Stomach (tissue), 9 donors: ENCODE data around the gene HES5. TPM values are rescaled to one million over a fixed set of nuclear protein-coding genes. Genes with fewer than 3 reads are reported as not detected.

Source experiments
- DNase-seq, 2 donors: peaks; one replicate each; pipeline versions ENCODE4 v3.0.0 to v3.0.0-alpha.2; 2013 to 2019
- H3K27ac ChIP-seq, 5 donors: fragments of 200-600 bp in 4 of 5; sonication (generic) in 4 of 5; one replicate each; pipeline ENCODE4 v1.5.1; 2013 to 2019; ENCODE audit warnings: mild to moderate bottlenecking in 1 of 5, moderate library complexity in 1 of 5
- H3K27me3 ChIP-seq, 3 donors: fragments of 200-600 bp; sonication (generic); one replicate each; pipeline ENCODE4 v1.5.1; 2017 to 2019; ENCODE audit warnings: mixed run types in 1 of 3
- H3K36me3 ChIP-seq, 4 donors: fragments of 200-600 bp; sonication (generic); 1 replicate in 3 of 4; 2 replicates in 1 of 4; pipeline ENCODE4 v1.5.1; 2016 to 2019
- H3K4me1 ChIP-seq, 4 donors: fragments of 200-600 bp; sonication (generic); one replicate each; pipeline ENCODE4 v1.5.1; 2016 to 2019
- H3K4me3 ChIP-seq, 4 donors: fragments of 200-600 bp; sonication (generic) in 3 of 4; one replicate each; pipeline ENCODE4 v1.5.1; 2016 to 2019; ENCODE audit warnings: mild to moderate bottlenecking in 1 of 4
- H3K9me3 ChIP-seq, 4 donors: fragments of 200-600 bp; sonication (generic); one replicate each; pipeline ENCODE4 v1.5.1; 2016 to 2019
- CTCF ChIP-seq, 7 experiments: fragments of 450-650 bp in 4 of 7; fragments of 200-600 bp in 3 of 7; sonication (generic) in 3 of 7; IDR thresholded peaks; one replicate each; pipeline ENCODE4 v1.5.1; 2016 to 2019; ENCODE audit warnings: antibody characterized with exemption in 7 of 7, control low read depth in 2 of 7, mild to moderate bottlenecking in 1 of 7
- EP300 ChIP-seq: sonication (generic); formaldehyde crosslinking; IDR thresholded peaks from one replicate; pipeline ENCODE4 v1.6.1; 2017; ENCODE audit warnings: antibody characterized with exemption
- POLR2A ChIP-seq, 4 donors: fragments of 450-650 bp; IDR thresholded peaks; one replicate each; pipeline ENCODE4 v1.6.1; 2016; ENCODE audit warnings: antibody characterized with exemption in 4 of 4, control low read depth in 2 of 4, mild to moderate bottlenecking in 1 of 4, moderate library complexity in 1 of 4
- POLR2AphosphoS5 ChIP-seq, 3 donors: sonication (generic); formaldehyde crosslinking; IDR thresholded peaks; one replicate each; pipeline ENCODE4 v1.6.1; 2016; ENCODE audit warnings: antibody characterized with exemption in 3 of 3
- WGBS, 5 donors: extraction: QIAGEN DNeasy Blood & Tissue Kit in 3 of 5; methylation state at CpG; one replicate each; pipeline versions ENCODE4 v1.1.5 to v1.1.7; 2013 to 2018; 5-methylcytosine and 5-hydroxymethylcytosine counted together
- intact Hi-C: fragments of 100-400 bp; cut with DNase I; formaldehyde crosslinking; loops from one replicate; pipeline ENCODE4 v1.15.1; 2023; ENCODE audit warnings: low total_unique reads
- polyA plus RNA-seq, 3 donors: library from polyadenylated mRNA; stranded (reverse); fragments of 200-250 nt; gene quantifications; one replicate each; pipeline ENCODE4 v1.2.3, GENCODE V29; 2013
- total RNA-seq, 5 donors: library from RNA; depleted of rRNA; stranded (reverse); fragments of >200 nt; gene quantifications; one replicate each; pipeline versions ENCODE4 v1.1.0 to v1.2.3, GENCODE V29; 2014 to 2016
- donor health status: healthy with polysubstance abuse.
- donor health status: Bipolar disorder and iron deficiency.
- donor health status: healthy.

Gene HES5
- total and polyA plus RNA-seq, 8 donors: 0.25 to 9.6 TPM; not detected in 6

DNA sequence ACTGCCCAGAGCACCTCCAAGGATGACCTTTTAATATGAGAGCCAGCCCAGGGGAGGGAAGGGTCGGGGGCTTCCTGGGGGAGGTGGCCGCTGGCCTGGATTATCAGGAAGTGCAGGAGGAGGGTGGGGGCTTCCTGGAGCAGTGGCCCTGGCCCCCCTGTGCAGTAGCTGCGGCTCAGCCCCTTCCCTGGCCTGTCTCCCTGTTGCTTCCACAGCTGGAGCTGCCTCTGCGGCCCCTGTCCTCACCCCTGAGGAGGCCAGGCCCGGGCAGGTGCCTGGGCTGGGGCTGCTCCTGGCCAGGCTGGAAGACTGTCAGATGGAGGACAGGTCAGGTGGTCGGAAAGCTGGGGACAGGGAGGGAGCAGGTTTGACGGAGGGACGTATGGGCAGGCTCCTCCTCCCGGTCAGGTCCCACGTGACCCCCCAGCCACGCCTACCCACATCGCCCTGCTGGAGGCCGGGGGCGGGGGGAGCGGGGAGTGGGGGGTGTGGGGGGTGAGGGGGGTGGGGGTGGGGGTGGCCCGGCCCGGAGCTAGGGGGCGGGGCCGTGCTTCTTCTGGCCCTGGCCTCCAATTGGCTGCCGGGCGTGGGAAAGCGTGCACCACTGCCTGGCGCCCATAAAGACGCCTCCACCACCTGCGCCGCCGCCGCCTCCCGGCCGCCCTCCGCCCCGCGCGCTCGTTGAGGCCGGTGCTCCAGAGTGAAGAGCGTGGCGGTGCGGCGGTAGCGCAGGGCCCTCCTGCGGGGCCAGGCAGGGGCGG, 15.9 kb upstream of the HES5 start:
- Histone ChIP-seq H3K27ac (peak overlapping the region; percentile 92 to 98 (median 97)), H3K4me3 (peak overlapping the region; percentile 52 to 67 (median 54)), H3K36me3 (no peaks in the 10 kb centered on the region), H3K27me3 (peaks cover 0 to 49% (median 2%) of the 10 kb centered on the region in 3 donors), H3K9me3 (no peaks in the 10 kb centered on the region), H3K4me1 (peaks cover 58 to 83% (median 73%) of the 10 kb centered on the region in 4 donors)
- DNase-seq: peak; percentile 94 to 96
- intact Hi-C loops: loop anchor here (10.0 kb wide), 1 partner anchor 99 kb away; no protein-coding TSS in a partner anchor
- 2 to 6% (median 4%) methylated on average over 28 to 42 of the region's 43 CpGs for WGBS, 5 donors
- TF ChIP-seq CTCF (IDR thresholded peaks at IDR 0.05) (no peak), POLR2AphosphoS5 (IDR thresholded peaks at IDR 0.05) (peak in 2 of 3 donors; percentile 78 to 83), POLR2A (IDR thresholded peaks at IDR 0.05) (no peak)

GRCh38 chr1:2544875-2545640, 15.0 kb upstream of the HES5 start:
- peak overlapping the region; percentile 80 to 98 (median 97) for H3K27ac ChIP-seq
- TF ChIP-seq POLR2AphosphoS5 (IDR thresholded peaks at IDR 0.05) (no peak), CTCF (IDR thresholded peaks at IDR 0.05) (no peak), POLR2A (IDR thresholded peaks at IDR 0.05) (no peak), EP300 (no peak)
- H3K4me1 ChIP-seq: peaks cover 63 to 83% (median 75%) of the 10 kb centered on the region in 4 donors
- peaks cover 0 to 58% (median 8%) of the 10 kb centered on the region in 3 donors for H3K27me3 ChIP-seq
- WGBS, 5 donors: 35 to 66% (median 45%) methylated on average over 13 to 19 of the region's 19 CpGs
- no peaks in the 10 kb centered on the region for H3K36me3 ChIP-seq
- no peaks in the 10 kb centered on the region for H3K9me3 ChIP-seq
- peak overlapping the region in 1 of 4 donors; percentile 67 for H3K4me3 ChIP-seq
- intact Hi-C loops: loop anchor here (5.0 to 10.0 kb wide), 2 partner anchors 100 to 133 kb away; partner anchors contain the start of gene PEX10
- peak in 1 of 2 donors; percentile 36 for DNase-seq

- H3K27me3 ChIP-seq: peaks cover 0 to 66% (median 8%) of the 10 kb centered on the region in 3 donors
- intact Hi-C loops: loop anchor here (5.0 to 10.0 kb wide), 2 partner anchors 101 to 132 kb away; partner anchors contain the start of gene PEX10
- WGBS, 5 donors: 38 to 60% (median 49%) methylated on average over 16 to 26 of the region's 26 CpGs
- H3K36me3 ChIP-seq: no peaks in the 10 kb centered on the region
- peaks cover 56 to 75% (median 70%) of the 10 kb centered on the region in 4 donors for H3K4me1 ChIP-seq
- H3K9me3 ChIP-seq: no peaks in the 10 kb centered on the region
- peak overlapping the region in 4 of 5 donors; percentile 36 to 98 (median 95) for H3K27ac ChIP-seq
- no peak overlapping the region for H3K4me3 ChIP-seq
- TF ChIP-seq EP300 (no peak), POLR2AphosphoS5 (IDR thresholded peaks at IDR 0.05) (no peak), CTCF (IDR thresholded peaks at IDR 0.05) (no peak), POLR2A (IDR thresholded peaks at IDR 0.05) (no peak)
- DNase-seq: peak in 1 of 2 donors; percentile 68
Measured at GRCh38 chr1:2544093-2544874, 14.2 kb upstream of the HES5 start.
